ENCODE results near the gene TUT1.
"Not testable (repeated sequence)": the region's sequence is repeated elsewhere in the genome, so short reads cannot be mapped to it uniquely, and the experiment has no call there.

TUT1 gene

DNA sequence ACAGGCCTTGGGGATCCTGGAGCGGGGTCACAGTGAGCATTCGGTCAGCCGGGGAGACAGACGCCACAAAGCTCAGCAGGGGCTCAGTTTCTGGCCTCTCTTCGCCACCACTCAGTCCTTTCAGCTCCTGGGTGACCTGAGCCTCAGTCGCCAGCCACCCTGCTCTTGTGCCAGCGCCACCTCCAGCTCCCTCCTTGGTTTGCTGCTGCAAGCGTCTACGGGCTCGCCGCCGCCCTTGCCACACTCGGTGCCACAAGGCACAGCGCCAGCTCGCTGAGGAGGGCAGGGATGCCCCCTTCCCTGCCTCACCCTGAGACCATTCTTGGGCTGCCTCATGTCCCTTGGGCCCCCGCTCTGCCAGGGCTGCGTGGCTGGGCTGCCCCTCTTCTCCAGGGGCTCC is 16.2 kb downstream of the TUT1 start:
- DNase-seq: no peak

DNA sequence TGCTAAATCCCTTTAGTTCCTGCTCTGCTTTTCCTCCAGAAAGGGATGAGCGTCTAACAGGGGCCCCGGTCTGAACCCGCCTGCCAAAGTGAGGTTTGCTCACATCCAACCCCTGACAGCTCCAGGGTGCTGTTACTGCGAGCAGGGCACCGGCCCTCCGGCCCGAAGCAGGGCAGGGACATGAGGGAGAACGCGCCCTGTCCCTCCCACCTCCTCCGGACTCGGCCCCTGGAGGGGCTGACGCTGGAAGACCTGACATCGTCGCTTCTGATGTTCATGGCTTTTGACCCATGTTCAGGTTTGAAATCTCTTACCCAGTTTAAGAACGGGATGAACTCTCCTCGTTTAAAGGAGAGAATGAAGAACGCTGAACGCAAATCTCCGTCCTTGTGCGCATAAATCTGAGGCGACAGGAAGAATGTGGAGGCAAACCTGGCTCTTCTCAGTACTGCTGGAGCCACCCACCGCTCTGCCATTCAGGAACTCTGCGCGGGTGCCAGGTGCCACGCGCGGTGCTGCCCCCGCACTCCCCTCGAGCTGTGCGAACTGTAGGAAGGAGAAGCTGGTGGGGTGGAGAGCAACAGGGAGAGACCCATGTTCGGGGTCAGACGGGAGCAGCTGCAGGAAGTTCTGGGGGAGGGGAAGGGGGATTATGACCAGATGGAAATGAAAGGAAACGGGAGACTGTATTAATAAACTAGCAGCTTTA is 16.8 kb downstream of the TUT1 start:
- no peak for DNase-seq

DNA sequence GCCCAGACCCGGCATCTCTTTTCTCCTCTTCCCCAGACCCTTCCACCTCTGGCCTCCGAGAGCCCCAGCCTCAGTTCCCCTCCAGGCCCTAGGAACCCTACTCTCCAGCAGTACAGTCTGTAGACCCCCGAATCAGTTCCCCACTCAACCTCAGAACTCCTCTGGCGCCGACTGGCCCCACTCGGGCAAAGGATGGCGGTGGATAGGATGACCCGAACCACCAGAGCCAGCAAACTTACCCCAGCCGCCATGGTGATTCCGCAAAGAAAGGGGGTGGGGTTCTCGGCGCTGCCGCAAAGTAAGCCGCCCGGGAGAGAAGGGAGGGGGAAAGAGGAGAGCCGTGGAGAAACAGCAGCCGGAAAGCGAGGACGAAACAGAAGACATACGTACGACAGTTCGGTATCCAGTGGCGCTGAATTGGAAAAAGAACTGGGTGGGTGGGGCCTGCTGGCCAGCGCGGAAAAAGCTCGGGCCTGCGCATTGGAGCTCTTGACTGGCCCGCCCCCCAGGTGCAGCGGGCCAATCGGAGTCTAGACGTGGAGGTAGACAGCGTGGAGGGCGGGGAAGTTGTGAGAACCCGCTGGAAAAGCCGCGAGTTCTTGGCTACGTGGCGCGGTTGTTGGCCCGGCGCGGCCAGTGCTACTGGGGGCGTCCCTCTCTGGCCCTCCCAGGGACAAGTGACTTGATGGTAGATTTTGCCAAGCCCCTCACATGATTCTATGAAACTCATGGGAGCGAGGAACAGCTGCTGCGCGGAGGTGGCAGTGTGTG is 17.5 kb downstream of the TUT1 start, which contains the start of gene EEF1G:
Gene EEF1G (minus strand): TSS at position 300 of the 771 bp plus-strand sequence. CDS start 49 bp downstream, at position 251.
- peak; percentile 99 for DNase-seq

DNA sequence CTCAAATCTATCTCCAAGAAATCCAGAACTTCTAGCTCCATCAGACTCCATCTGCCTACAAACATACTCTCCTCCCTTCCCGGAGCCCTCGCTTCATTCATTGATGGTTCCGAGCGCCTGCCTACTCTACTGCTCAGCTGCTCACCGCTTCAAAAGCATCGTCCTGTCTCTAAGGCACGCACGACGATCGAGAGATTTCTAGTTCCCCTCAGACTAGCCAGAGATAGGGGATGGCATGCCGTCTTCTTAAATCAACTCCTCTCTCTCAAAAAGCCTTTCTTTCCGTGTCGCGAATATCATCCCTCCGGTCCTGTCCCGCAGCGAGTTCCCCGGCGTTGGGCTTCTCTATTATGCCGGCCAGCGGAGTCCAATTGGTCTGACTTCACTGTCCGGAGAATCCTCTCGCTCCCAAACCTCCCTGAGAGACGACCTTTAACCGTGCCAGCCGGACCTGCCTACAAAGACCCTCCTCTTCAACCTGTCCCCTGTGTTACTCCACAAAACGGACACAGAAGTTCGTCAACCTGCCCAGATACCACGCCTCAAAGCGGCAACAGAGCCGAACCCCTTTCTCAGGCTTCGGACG is 18.2 kb downstream of the TUT1 start:
- no peak for DNase-seq

DNA sequence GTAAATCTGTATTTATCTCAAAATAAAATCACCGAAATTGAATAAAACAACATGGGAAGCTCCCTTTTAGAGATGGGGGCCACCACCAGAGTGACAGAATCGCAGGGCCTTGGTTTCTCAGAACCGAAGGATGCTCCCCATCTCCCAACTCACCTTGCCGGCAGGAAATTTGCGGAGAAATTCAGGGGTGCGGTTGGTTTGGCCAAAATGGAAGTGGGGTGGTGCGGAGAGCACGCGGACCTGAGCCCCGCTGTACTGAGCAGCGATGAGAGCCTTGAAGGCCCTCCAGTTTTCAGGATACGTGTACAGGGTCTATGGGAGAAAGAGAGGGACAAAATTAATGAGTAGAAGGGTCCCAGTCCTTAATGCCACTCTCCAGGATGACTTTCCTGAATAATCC is 18.9 kb downstream of the TUT1 start:
- DNase-seq: no peak

DNA sequence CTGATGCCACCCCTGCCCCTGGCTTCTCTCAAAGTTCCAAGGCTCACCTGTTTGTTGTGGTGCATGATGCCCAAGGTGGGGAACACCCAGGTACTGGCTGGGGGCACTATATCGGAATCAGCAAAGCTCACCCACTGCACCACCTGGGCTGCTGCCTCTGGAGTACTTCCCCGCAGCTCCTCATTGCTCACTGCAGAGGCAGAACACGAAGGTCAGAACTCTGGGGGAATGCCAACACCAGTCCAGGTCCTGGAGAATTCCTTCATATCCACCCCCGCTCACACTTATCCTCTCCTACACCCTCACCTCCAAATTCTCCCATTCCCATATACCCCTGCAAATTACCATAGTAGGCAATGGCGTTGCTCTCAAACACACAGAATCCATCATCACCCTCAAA is 19.8 kb downstream of the TUT1 start:
- DNase-seq: not testable (repeated sequence)

DNA sequence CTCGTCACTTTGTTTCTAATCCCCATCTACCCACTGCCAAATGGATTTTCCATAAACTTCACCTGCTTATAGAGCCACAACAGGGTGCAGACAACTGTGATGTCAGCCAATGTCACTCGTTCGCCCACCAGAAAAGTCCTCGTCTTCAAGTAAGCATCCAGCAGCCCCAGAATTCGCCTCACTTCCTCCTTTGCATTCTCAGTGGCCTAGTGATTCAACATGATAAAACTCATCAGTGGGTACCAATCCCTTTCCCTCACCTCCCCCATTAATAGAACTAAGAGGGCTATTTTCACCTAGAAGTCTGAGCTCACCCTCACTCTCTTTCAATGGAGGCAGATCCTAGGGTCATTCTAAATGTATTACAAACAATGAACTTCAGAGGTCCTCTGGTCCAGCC is 20.4 kb downstream of the TUT1 start:
- not testable (repeated sequence) for DNase-seq

DNA sequence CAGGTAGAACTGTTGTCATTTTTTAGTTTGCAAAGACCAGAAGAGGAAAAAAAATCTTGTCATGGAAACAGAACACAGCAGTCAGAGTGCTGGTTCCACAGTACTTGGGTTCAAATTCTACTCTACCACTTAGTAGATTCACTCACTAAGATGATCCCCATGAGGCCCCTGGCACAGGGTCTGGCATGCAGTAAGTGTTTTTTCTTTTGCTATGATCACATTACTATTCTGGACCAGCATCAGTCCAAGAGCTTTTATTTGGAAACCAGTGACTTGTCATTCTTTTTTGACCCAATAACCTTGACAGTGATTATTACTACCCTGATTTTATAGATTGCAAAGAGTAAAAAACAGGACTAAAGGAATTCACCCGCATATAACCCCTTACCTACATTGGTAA is 21.7 kb downstream of the TUT1 start:
- DNase-seq: no peak

DNA sequence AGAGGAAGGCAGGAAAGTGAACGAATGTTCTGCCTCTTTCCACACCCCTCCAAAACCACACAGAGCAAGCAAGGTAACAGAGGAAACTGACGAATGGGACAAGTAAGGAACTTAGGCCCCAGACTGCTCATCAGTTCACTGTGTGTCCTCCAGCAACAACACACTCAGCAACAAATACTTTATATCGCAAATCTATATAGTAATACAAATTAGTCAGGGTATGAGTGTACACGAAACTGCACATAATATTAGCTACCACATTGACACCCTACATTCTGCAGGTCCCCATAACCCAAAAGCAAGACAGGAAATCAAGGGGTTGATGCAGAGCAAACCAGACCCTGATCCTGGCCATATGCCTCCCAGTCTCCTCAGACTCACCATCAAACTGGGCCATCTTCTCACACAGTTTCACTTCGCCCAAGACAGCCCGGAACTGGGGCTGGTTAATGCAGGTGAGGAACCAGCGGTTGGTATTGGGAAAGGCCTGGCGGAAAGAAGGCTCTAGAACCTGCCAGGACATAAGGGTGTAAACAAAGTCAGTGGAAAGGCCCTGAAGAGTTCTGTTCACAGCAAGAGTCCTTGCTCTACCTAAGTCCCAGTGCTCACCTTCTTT is 24.2 kb downstream of the TUT1 start:
- no peak for DNase-seq

DNA sequence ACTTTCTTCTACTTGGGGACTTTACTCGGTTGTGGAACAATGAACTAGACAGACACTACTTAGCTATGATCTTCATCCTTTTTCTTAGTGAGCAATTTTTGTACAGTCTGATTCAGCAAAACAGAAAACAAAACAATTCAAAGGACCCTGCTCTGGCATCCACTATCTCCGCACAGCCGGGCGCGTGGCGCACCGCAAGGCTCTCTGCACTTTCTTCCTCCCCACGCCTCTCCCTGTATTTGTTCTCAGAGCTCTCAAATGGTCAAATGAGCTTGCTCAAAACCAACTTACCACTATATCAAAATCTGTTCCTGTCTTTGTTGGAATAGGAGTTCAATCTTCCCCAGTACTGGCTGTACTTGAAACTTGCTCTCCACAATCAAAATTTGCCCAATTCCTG is 25.1 kb downstream of the TUT1 start:
- DNase-seq: no peak

DNA sequence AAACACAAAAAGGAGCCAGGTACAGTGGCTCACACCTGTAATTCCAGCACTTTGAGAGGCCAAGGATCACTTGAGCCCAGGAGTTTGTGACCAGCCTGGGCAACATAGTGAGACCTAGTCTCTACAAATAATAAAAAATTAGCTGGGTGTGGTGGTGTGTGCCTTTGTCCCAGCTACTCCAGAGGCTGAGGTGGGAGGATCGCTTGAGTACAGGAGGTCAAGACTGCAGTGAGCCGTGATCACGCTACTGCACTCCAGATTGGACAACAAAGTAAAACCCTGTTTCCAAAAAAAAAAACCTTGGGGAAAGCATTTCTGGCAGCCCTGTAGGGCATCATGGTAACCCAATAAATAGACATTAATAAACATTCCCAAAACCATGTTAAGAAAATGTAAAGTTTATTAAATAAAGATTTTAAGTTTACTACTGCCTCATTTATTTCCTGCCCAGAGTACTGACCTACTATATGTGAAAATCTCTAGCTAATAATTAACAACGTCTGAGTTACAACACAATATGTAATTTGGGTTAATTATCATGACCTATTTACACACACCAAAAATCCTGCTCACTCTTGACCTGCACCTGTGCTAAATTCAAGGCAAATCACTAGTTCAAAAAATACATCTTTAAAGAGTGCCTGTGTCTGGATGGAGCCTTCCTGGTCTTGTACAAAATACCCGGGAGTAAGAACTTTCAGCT is 26.1 kb downstream of the TUT1 start:
- DNase-seq: no peak

DNA sequence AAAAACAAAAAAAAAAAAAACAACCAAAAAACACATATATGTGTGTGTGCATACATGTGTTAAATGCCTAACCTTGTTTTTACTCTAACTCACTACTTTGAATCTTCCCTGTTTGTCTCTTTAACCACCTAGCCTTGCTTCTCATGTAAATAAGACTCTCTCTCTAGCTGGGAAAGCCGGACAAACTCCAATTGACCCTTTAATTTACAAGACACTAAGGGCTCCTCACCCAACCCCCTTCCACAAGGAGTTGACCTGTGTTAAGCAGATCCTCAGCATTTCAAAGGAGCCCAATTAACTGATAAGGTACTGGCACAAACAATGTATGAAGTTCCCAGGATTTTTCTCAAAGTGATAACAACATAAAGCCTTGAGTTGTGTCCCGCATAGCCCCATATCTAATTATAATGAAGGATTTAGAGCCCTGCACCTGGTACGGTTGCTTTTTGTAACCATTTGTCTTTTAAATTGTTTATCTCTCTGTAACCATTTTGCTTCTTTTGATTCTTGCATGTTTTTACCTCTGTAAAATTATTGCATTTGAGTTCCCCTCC is 29.6 kb downstream of the TUT1 start:
- not testable (repeated sequence) for DNase-seq

DNA sequence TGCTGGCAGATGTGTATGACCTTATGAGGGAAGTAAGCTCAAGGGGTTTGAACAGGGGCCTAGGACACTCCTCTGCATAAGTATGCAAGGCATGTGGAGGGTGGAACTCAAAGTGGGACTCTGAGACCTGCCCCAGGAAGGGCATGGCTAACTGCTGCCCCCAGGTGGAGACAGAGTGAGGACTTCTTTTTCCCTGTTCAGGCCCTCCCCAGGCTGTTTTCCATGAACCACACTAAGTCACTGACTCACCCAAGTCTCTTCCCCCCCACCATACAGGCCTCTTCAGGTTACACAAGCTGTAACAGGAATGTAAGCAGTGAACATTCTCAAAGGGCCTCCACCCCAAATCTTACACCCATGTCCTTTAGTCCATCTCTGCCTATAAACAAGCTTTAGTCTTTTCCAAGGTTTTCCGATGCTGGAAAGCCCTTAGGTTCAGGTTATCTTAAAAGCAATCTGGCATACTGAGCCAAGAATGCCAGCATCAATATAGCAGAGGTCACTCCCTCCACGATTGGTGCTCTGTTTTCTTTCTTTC is 30.7 kb downstream of the TUT1 start:
- peak in 1 of 2 experiments; percentile 19 for DNase-seq

DNA sequence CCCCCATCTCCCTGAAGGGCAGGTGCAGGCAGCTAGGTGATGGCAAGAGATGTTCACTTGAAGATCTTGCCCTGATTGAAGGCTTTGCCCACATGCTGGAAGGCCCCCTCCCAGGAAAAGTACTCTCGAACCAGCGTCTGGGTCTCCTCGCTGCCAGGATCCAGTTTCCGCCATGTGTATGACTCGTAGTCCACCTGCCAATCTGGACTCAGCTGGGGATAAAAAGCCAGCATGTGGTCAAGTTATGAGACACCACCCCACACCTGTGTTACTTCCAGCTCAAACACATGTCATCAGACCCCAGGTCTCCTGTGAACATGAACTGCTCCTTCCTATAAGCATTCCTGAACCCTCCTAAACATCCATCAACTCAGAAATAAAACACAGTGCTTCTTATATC is 31.7 kb downstream of the TUT1 start:
- DNase-seq: not testable (repeated sequence)

DNA sequence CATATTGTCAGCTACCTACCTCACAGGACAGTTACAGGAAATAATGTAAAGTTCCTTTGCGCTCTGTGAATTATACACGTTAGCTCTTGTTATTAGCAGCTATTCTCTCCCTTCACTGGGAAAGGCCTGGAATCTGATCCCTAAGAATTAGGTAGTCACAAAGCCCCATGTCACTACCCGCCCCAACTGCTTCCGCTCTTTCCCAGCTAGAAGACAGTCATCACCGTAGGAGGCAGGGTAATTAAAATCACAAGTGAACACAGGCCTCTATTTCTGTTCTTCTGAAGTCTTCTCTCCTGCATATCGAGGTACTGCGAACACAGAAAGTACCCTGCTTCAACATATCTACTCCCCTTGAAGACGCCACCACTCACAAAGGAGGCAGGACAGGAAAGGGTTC is 32.1 kb downstream of the TUT1 start:
- DNase-seq: no peak

DNA sequence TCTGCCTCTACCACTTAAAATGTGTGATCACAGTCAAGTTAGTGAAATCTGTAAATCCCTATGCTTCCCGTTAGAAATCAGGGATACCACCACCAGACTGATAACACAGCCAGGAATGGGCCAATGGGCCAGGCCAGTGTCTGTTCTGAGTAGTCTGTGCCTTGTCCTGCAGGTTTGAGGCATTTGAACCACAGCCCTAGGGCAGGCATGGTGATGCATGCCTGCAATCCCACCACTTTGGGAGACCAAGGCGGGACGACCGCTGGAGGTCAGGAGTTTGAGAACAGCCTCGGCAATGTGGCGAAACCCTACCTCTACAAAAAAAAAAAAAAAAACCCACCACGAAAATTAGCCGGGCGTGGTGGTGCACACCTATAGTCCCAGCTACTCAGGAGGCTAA is 32.7 kb downstream of the TUT1 start:
- DNase-seq: no peak

DNA sequence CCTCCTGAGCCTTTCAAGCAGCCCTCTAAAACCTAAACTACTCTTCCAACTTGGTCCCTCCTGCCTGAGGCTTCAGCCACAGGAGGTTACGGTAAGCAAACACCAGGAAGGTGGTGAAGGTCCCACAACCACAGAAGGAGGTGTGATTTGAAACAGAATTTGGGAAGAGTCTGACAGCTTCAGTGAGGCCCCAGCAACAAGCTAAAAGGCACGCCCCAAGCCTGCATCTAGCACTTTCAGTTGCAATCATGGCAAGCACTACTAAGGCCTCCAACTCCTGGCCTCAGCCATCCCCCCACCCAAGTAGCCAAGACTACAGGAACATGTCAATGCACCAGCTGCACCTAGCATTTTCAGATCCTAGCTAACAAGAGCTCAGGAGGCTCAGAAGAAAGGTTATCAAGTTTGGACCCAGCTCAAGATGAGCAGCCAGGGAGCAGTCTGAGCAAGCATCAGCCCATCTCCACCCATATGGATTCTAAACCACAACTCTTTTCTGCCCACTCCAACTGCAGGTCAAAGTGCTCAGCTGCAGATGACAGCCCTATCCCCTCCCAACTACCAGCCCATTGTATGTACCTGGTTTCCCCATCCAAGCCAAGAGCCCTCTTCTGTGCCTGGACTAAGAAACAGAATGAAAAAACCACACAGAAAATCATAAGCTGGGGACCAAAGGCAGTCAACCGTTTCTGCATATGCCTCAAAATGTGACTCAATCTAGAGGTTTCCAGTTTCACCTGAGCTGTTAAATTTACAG is 34.3 kb downstream of the TUT1 start:
- DNase-seq: no peak

DNA sequence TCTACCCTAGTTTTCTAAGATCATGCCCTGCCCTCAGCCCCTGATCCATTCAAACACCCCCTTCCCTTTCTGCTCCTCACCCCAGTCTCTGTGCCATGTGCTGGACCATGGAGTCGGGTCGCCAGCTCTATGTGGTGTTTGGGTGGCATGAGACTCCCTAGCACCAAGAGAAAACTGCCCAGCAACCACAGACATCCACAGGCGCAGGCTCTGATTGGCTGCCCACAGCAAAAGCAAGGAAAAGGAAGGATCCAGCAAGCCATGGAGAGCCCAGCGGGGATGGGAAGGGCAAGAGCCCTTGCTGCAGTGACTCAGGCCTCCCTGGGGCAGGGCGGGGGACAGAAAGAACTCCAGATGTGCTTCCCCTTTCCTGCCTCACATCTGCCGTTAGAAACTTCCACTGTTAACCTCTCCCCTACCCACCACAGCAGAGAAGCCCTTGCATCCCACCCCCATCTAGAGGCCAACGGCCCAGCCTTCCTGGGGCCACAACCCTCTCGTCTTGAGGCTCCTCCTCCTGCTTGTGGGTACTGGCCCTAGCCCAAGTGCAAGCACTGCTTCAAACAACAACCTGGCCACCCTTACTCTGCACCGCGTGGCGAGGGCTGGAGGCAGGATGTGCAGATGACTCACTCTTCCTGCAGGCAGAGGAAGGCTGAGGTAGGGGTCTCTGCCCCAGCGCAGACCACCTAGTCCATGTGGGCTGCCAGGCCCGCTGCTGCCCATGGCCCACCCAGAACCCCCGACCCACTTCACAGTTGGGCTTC is 35.0 kb downstream of the TUT1 start:
- peak; percentile 14 to 38 for DNase-seq

DNA sequence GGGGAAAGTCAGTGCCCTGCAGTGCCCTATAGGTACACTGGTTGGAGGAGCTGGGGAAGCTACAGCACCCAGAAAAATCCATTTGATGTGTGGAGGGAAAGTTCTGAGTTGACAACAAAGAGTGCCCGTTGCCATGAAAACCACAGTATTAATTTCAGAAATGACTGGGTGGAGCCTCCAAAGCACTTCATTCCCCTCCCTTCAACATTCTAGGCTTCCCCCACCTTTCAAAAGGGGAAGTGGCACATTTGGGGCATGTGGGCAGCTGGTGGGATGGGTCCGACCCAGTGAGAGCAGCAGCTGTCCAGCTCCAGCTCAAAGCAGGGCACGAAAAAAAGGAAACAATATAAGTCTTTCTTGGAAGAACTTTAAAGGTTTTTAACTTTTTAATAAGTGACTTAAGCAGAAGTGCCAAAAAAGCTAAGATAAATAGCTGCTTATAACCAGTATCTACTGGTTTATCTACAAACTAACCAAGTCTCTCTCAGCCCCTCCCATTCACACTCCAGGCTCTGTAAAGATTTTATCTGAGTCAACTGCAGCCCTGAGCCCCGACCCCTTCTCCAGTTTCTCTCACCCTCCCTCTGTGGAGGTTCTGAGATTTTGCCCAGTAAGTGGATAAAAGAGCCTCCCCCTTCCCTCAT is 35.7 kb downstream of the TUT1 start:
- DNase-seq: no peak

Data from NCI-H1930 (cell line).